PC-3 (cell line): ENCODE data around the gene BARHL1. TPM values are rescaled to one million over a fixed set of nuclear protein-coding genes. Genes with fewer than 3 reads are reported as not detected.
A peak's percentile ranks its signal among the peaks of the same experiment; 100 is the strongest.

ENCODE experiments used
- ATAC-seq: fragments of 200-7000 bp; cut with Tn5 transposase; 2 replicates; pipeline ENCODE4 v1.9.1; 2020; ENCODE audit warnings: mild to moderate bottlenecking, moderate library complexity
- BruUV-seq: library from RNA; stranded (reverse); fragments of 400-500 nt; replicated peaks from 2 replicates; lab custom pipeline; 2021; lab: Mats Ljungman, UMichigan
- CTCF ChIA-PET: fragments of 300-600 bp; sonication (Branson Sonifier 250); formaldehyde crosslinking; loops from one replicate; lab custom pipeline; 2022; ENCODE audit warnings: antibody characterized with exemption; lab: Charles Lee
- POLR2A ChIA-PET: fragments of 300-600 bp; sonication (Branson Sonifier 250); formaldehyde crosslinking; loops from one replicate; lab custom pipeline; 2022; ENCODE audit warnings: antibody characterized with exemption; ENCODE audit not compliant: unreplicated experiment; lab: Charles Lee
- DNase-seq: peaks from one replicate; pipeline ENCODE4 v3.0.0-alpha.2; 2015
- H2AFZ ChIP-seq: fragments of 300-600 bp; sonication (generic); 2 replicates; pipeline ENCODE4 v1.6.0; 2016; ENCODE audit warnings: antibody characterized with exemption, low read length
- H3F3A ChIP-seq: fragments of 300-600 bp; sonication (generic); one replicate; pipeline ENCODE4 v1.6.0; 2017; ENCODE audit warnings: antibody characterized with exemption, low read length, control low read depth, mild to moderate bottlenecking; ENCODE audit not compliant: unreplicated experiment
- H3K27ac ChIP-seq: fragments of 300-600 bp; sonication (generic); 2 replicates; pipeline ENCODE4 v1.5.1; 2016; ENCODE audit warnings: mild to moderate bottlenecking, low read length
- H3K27me3 ChIP-seq: fragments of 300-600 bp; sonication (generic); 2 replicates; pipeline ENCODE4 v1.6.1; 2016; ENCODE audit warnings: low read length, mixed read lengths
- H3K36me3 ChIP-seq: fragments of 300-600 bp; sonication (generic); 2 replicates; pipeline ENCODE4 v1.6.1; 2016; ENCODE audit warnings: low read depth, mixed run types, low read length, mixed read lengths
- H3K4me1 ChIP-seq: fragments of 300-600 bp; sonication (generic); 2 replicates; pipeline ENCODE4 v1.5.1; 2016; ENCODE audit warnings: low read length; ENCODE audit not compliant: insufficient read depth
- H3K4me2 ChIP-seq: fragments of 300-600 bp; sonication (generic); 2 replicates; pipeline ENCODE4 v1.6.0; 2016; ENCODE audit warnings: low read length
- H3K4me3 ChIP-seq: fragments of 300-600 bp; sonication (generic); 2 replicates; pipeline ENCODE4 v1.5.1; 2016; ENCODE audit warnings: mild to moderate bottlenecking, low read length, mixed read lengths
- H3K79me2 ChIP-seq: fragments of 300-600 bp; sonication (generic); 2 replicates; pipeline ENCODE4 v1.6.1; 2017; ENCODE audit warnings: low read length, mixed read lengths
- H3K9ac ChIP-seq: fragments of 300-600 bp; sonication (generic); 2 replicates; pipeline ENCODE4 v1.6.0; 2016; ENCODE audit warnings: mild to moderate bottlenecking, low read length
- H3K9me2 ChIP-seq: fragments of 300-600 bp; sonication (generic); replicated peaks from 2 replicates; pipeline ENCODE4 v1.6.1; 2016; ENCODE audit warnings: mixed run types, low read length, mixed read lengths
- H3K9me3 ChIP-seq: fragments of 300-600 bp; sonication (generic); 2 replicates; pipeline ENCODE4 v1.6.1; 2016; ENCODE audit warnings: low read length, mixed read lengths
- H4K20me1 ChIP-seq: fragments of 300-600 bp; sonication (generic); 2 replicates; pipeline ENCODE4 v1.6.1; 2016; ENCODE audit warnings: low read length, mixed read lengths
- CTCF ChIP-seq: fragments of 300-600 bp; sonication (generic); conservative IDR thresholded peaks from 2 replicates; pipeline ENCODE4 v1.5.1; 2017; ENCODE audit warnings: antibody characterized with exemption, low read depth, mild to moderate bottlenecking, low read length
- EZH2 ChIP-seq: fragments of 300-600 bp; sonication (generic); IDR thresholded peaks from one replicate; pipeline ENCODE4 v1.6.1; 2017; ENCODE audit warnings: antibody characterized with exemption, mild to moderate bottlenecking, low read length; ENCODE audit not compliant: unreplicated experiment
- EZH2phosphoT487 ChIP-seq: fragments of 300-600 bp; sonication (generic); IDR thresholded peaks from 2 replicates; pipeline ENCODE4 v1.6.1; 2018; ENCODE audit warnings: mild to moderate bottlenecking, antibody characterized with exemption, low read length, borderline replicate concordance
- intact Hi-C: fragments of 100-400 bp; cut with micrococcal nuclease; formaldehyde crosslinking; loops from 2 replicates; pipeline ENCODE4 v1.9.0; 2023
- total RNA-seq: library from RNA; depleted of rRNA; stranded (reverse); fragments of >200 nt; gene quantifications from 2 replicates; pipeline ENCODE4 v1.2.3, GENCODE V29; 2014

Gene BARHL1
- total RNA-seq, 1 experiment from 2014 or later, result not detected

- ChIA-PET POLR2A (interaction anchor here (0.6 kb wide), 2 partner anchors 42 to 591 kb away, joined by 5 to 6 read pairs; partner anchors contain the start of gene DDX31), CTCF (no interaction called here)
- H3K27me3 ChIP-seq, result no peaks in the 10 kb centered on the region
- peak overlapping the region; percentile 95 for H3K27ac ChIP-seq
- peaks cover 58% of the 10 kb centered on the region for H3K4me1 ChIP-seq
- H2AFZ ChIP-seq, result no peak overlapping the region
- no peak overlapping the region for H3K4me3 ChIP-seq
- TF ChIP-seq CTCF (no peak), EZH2phosphoT487 (no peak), EZH2 (no peak)
- ATAC-seq (no peak), DNase-seq (no peak)
- no peaks in the 10 kb centered on the region for H3K9me3 ChIP-seq
- BruUV-seq, result no TSS peak
- peaks cover 38% of the 10 kb centered on the region for H3K36me3 ChIP-seq
- H3F3A ChIP-seq, result no peaks in the 10 kb centered on the region
- H3K79me2 ChIP-seq, result no peaks in the 10 kb centered on the region
- H4K20me1 ChIP-seq, result no peaks in the 10 kb centered on the region
- intact Hi-C loops, result loop anchor here (10.0 kb wide), 1 partner anchor 47 kb away; the partner anchor contains the start of gene GTF3C4
- H3K4me2 ChIP-seq, result peak overlapping the region; percentile 48; the same call in 1 of the 2 replicates
- peak overlapping the region; percentile 78 for H3K9ac ChIP-seq
- no peaks in the 10 kb centered on the region for H3K9me2 ChIP-seq
Measured at GRCh38 chr9:132627594-132627993, 45.2 kb downstream of the BARHL1 start.

- H3K4me3 ChIP-seq, result no peak overlapping the region
- no TSS peak for BruUV-seq
- H3K4me1 ChIP-seq, result peaks cover 68% of the 10 kb centered on the region
- CTCF ChIA-PET, result no interaction called here
- no peaks in the 10 kb centered on the region for H3K9me3 ChIP-seq
- DNase-seq (no peak), ATAC-seq (no peak)
- TF ChIP-seq EZH2phosphoT487, result no peak
- no peak for TF ChIP-seq CTCF
- TF ChIP-seq EZH2, result no peak
- H3K27me3 ChIP-seq, result no peaks in the 10 kb centered on the region
- no peak overlapping the region for H3K27ac ChIP-seq
- H3K9ac ChIP-seq, result no peak overlapping the region
- H3K79me2 ChIP-seq, result no peaks in the 10 kb centered on the region
- no peaks in the 10 kb centered on the region for H3F3A ChIP-seq
- no peak overlapping the region for H2AFZ ChIP-seq
- intact Hi-C loops, result loop anchor here (10.0 kb wide), 1 partner anchor 46 kb away; the partner anchor contains the start of gene GTF3C4
- H3K4me2 ChIP-seq, result no peak overlapping the region
- POLR2A ChIA-PET, result no interaction called here
- H4K20me1 ChIP-seq, result no peaks in the 10 kb centered on the region
- H3K36me3 ChIP-seq, result peaks cover 38% of the 10 kb centered on the region
- H3K9me2 ChIP-seq, result no peaks in the 10 kb centered on the region
Measured at GRCh38 chr9:132628746-132629145, 46.3 kb downstream of the BARHL1 start.

GRCh38 chr9:132630116-132630515 lies 47.7 kb downstream of the BARHL1 start:
- DNase-seq (no peak), ATAC-seq (no peak)
- H3F3A ChIP-seq, result no peaks in the 10 kb centered on the region
- ChIA-PET CTCF (no interaction called here), POLR2A (no interaction called here)
- TF ChIP-seq EZH2 (no peak), EZH2phosphoT487 (no peak), CTCF (no peak)
- no peak overlapping the region for H3K4me2 ChIP-seq
- intact Hi-C loops, result no loop called here
- H3K4me1 ChIP-seq, result peaks cover 63% of the 10 kb centered on the region
- H3K36me3 ChIP-seq, result peaks cover 36% of the 10 kb centered on the region
- BruUV-seq, result no TSS peak
- H3K9me2 ChIP-seq, result no peaks in the 10 kb centered on the region
- no peak overlapping the region for H2AFZ ChIP-seq
- H3K27me3 ChIP-seq, result no peaks in the 10 kb centered on the region
- H3K4me3 ChIP-seq, result no peak overlapping the region
- no peaks in the 10 kb centered on the region for H4K20me1 ChIP-seq
- H3K9me3 ChIP-seq, result no peaks in the 10 kb centered on the region
- no peaks in the 10 kb centered on the region for H3K79me2 ChIP-seq
- no peak overlapping the region for H3K27ac ChIP-seq
- H3K9ac ChIP-seq, result no peak overlapping the region
